COLO829 (cell line): ENCODE measurements around the gene KCNIP3.
"Not testable (repeated sequence)": the region's sequence is repeated elsewhere in the genome, so short reads cannot be mapped to it uniquely, and the experiment has no call there.

Source experiments
- DNase-seq: peaks from one replicate; pipeline ENCODE4 v3.0.0; 2012; ENCODE audit warnings: low spot score

The KCNIP3 gene

DNA sequence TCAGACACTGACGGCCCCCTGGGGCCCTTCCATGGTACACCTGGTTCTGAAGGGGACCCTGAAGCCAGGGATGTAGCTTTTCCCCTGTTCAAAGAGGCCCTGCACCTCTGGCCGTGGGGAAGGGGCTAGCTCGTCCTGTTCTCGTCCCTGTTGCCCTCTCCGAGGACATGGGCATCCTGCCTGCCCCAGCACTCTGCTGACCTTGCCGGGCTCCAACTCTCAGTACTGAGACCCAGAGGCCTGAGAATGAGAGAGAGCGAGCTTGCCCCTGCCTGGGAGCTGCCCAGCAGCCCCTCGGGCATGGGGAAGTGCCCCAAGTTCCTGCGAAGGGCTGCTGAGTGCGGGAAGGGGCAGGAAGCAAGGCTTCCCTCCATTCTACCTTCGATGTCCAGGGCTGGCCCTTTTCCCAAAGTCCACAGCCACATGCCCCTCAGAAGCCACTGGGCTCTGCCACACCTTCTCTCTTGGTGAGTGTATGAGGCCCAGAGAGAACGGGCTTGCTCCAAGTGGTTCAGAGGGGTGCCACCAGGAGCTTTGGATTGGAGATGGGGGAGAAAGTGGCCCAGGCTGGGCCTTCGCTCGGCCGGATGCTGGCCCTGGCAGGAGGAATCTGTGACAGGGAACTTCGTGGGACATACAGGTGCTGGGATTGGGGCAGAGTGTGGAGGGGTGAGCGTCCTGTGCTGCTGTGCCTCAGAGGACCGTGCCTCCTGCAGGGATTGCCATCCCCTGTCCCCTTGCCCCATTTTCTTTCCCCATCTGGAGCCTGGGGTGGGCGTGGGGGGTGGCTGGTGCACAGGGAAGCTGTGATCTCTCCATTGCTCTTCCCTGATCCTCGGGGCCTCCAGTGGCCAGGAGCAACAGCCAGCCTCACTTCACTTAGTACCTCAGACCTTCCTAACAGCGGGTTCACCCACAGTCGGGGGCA, 50.8 kb downstream of the KCNIP3 start:
- DNase-seq = no peak

DNA sequence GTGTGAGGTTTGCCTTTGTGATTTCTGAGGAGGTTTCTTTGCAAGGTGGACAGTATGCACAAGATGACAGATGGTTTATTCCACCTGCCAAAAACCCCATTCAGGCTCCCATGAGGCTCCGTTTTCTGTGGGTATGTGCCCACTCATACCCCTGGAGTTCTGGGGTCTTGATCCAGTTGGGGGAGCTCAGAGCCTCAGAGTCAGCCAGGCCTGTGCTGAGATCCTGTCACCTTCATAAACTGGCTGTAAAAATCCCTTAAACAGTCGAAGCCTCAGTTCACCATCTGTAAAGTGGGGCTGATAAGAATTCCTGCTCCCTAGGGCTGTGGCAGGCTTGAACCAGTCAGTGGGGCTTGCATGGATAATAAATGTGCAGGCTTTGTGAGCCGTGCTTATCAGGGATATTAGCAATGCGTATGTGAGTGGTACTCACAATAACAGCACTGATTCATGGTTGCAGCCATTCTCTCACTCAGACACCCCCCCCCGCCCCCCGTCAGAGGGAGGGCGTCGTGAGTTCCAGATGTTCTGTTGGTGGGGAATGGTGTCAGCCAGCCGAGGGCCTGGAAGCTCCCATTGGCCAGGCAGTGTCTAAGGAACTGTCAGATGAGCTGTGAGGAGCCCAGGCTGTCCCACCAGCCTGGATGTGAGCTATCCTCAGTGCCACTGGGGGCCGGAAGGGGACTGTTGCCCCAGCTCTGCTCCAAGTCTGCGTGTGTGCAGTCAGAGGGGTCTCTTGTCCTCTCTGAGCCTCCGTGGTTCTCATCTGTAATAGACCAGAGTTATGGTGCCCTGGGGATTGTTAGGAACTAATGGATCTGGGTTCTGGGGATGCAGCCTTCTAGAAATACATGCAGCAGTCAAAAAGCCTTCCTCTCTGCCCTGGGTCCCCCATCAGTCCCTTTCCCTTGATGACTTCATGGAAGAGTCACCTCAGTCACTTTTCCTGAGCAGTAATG, 51.7 kb downstream of the KCNIP3 start:
- DNase-seq = no peak

DNA sequence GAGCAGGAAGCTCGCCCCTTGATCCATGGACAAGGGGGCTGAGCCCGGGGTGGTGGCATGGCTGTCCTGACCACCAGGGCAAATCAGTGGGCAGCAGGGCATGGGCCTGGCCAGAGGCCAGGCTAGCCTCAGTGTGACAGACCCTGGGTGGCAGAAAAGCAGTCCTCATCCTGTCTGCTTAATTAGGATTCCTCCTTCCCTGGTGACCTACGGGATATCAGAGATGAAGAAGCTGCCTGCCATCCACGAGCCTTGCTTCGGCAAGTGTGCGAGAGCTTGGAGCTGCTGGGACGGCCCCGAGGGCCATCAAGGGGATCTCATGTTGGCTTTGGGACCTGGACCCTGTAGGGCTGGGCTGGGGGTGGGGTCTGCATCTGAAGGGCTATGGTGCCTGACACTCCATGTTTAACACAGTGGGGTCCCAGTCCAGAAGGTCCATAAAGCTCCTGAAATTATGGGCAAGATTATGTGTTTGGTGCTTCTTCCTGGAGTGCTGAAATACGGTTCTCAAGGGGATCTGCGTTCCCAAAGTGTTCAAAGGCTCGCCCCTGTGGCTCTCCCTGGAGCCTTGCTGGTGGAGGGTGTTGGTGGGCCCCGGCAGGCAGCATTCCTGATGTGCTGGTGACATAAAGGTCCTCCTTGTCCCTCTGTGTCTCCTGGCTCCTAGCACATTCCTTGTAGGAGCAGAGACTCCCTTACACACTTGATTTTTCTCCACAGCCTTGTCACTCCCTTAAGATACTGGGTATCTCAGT, 52.6 kb downstream of the KCNIP3 start:
- DNase-seq = no peak

DNA sequence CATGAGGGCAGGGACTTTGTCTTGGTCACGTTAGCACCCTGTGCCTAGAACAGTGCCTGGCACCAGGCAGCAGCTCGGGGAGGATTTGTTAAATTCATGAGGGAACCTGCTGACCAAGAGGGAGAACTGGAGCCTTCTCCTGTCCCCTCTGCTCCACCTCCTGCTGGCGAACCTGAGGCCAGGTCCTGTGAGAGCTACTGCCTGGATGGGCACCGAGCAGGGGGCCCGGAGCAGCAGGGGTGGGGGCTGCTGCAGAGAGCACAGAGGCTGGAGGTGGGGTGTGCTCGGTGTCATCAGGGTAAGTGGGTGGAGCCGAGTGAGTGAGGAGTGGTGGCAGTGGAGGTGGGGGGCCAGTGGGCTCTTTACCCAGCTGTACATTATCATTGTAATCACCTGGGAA, 53.2 kb downstream of the KCNIP3 start:
- no peak for DNase-seq

DNA sequence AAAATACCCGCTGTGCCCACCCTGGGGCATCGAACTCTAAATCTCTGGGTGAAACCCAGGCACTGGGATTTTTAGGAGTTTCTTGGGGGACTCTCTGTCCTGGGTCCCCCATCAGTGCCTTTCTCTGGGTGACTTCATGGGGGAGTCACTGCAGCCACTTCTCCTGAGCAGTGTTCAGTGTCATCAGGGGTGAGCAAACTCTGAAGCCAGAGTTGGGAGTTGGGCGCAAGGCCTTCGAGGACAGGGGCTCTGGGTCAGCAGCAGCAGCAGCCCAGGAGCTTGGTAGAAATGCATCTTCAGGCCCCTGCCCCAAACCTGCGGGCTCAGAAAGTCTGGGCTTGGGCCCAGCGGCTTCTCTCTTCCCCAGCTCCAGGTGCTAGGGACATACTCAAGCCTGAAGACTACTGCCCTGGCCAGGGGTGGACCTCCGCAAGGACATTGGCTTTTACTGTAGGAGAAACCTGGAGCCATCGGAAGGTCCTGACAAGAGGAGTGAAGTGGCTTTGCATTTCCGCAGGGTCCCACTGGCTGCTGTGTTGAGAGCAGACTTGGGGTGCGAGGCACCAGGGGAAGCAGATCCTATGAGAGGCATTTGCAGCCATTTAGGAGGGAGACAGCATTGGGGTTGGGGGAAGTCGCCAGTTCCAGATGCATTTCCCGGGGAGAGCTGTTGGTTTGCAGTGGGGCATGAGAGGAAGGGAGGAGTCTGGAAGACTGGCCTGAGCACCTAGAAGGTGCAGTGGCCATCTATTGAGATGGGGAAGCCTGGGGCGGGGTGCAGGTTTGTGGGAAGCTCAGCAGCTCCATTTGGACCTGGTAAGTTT, 53.8 kb downstream of the KCNIP3 start:
- DNase-seq = no peak

DNA sequence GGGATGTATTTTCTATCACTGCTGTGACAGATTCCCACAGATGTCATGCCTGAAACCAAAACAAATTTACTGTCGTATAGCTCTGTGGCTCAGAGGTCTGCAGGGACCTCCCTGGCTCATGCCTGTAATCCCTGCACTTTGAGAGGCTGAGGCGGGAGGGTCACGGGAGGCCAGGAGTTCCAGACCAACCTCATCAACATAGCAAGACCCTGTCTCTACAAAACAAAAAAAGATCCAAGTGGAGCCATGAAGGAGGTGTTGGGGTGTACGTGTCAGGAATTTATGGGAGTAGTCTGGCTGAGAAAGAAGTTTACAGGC, 54.4 kb downstream of the KCNIP3 start:
- DNase-seq = no peak

DNA sequence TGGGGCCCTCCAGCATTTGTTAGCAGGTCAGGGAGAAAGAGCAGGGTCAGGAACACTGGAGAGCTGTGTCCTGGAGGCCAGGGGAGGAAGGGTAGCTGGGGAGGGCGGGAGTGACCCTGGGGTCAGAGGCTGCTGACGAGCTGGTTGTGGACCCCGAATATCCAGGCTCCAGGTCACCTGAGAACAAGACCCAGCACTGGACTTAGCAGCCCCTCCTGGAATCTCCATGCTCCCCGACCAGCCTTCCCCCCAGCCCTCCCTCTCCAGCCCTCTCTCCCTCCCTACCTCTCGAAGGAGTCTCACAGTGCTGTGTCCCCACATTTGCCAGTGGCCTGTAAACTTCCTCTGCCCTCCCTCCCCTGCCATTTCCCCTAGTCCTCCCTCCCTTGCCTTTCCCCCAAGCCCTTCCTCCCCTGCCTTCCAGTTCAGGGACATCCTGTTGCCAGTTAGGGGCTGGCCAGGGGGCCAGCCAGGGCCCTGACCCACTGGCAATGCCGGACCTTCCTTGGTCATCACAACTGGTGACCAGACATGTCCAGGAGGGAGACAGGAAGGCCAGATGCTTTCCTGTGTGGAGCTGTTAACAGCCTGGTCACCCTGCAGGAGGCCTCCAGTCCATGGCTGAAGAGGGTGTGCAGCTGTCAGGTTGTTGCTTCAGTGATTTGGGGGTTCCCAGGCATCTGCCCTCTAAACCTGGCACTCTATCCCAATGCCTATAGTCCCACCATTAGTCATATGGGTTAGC, 55.3 kb downstream of the KCNIP3 start:
- no peak for DNase-seq

DNA sequence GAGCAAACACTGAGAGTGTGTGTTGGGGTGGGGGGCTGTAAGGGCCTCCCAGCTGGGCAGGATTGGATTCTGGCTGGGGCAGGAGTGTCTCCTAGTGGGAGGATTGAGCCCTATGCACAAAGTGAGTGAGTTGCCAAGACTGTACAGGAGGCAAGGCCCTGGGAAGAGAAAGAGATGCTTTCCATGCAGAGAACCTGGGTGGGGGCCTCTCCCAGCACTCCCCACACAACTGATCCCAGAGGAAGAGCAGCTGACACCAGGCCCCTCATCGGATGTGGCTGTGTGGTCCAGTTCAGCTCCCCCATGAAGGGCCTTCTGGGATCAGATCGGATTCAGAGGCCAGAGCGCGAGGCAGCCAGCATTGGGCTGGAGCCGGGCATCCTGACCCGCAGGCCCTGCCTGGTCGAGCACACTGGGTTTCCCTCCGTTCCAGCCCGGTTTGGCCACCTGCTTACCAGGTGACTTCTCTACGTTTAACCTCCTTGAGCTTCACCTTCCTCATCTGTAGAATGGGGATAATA, 56.0 kb downstream of the KCNIP3 start:
- DNase-seq = no peak

DNA sequence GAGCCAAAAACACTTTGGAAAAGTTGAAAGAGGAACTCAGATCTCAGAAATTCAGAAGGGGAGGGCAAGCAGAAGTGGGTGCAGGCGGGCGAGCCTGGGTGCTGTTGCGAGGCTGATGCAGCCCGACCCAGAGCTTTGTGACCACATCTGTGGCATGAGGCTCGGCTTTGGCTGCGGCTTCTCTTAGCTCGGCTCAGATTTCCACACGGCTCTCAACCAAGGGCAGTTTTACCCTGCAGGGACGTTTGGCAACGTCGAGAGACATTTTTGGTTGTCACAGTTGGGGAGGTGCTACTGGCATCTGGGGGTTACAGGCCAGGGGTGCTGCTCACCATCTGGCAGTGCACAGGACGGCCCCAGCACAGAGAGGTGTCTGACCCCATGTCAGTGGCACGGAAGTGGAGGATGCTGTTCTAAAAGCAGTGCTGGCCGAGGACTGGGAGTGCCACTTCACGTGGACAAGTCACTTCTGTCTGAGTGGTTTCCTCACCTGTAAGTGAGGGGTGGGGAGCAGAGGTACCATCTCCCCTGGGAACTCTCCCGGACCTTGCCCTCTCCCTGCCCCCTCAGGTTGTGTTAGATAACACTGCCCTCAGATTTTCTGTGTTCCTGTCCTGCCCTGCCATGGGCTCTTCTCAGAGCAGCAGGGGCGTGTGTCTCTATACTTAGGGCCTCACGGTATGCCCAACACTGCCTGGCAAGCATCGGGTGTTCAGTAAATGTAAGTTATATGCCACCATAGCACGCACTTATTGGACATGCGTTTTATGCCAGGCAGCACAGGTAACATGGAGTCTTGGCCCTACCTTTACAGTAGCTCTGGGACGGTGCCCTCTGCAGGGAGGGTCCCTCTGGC, 56.7 kb downstream of the KCNIP3 start:
- DNase-seq = no peak

DNA sequence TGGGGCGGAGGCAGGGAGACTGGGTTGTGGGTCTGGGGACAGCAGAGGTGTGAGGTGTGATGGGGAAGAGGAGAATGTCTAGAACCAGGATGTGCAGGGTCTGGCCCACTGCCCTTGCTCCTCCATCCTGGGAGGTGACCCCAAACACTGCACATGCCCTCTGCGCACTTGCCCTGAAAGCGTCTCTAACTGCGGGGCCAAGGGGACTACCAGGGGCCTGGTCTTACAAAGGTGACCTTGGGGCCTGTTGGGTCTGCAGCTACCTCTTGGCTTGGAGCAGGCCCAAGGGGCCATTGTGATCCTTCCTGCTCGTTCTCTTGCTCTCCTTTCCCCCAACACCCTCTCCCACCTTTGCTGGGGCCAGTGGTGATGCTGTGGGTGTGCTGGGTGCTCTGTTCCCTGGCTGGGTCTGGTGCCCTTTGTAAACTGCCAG, 57.3 kb downstream of the KCNIP3 start:
- no peak for DNase-seq

DNA sequence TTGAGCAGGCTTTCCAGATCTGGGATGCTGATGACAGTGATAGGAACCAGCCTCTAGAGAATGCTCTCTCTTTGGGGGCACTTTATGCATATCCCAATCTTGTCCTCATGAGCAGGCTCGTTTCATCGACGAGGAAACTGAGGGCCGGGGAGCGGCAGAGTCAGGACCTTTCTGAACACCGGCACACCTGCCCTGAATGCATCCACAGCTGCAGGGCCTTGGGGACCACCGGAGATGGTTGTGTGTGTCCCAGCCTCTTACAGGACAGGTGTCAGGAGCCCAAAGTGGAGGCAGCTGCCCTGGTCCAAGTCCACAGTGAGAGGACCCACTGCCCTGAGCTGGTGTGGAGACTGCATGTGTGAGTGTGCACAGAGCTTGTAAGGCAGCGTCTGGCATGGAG, 57.8 kb downstream of the KCNIP3 start:
- no peak for DNase-seq

DNA sequence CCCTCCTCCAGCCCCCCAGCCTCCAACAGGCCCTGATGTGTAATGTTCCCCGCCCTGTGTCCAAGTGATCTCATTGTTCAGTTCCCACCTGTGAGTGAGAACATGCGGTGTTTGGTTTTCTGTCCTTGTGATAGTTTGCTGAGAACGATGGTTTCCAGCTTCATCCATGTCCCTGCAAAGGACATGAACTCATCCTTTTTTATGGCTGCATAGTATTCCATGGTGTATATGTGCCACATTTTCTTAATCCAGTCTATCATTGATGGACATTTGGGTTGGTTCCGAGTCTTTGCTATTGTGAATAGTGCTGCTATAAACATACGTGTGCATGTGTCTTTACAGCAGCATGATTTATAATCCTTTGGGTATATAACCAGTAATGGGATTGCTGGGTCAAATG, 58.3 kb downstream of the KCNIP3 start:
- not testable (repeated sequence) for DNase-seq

DNA sequence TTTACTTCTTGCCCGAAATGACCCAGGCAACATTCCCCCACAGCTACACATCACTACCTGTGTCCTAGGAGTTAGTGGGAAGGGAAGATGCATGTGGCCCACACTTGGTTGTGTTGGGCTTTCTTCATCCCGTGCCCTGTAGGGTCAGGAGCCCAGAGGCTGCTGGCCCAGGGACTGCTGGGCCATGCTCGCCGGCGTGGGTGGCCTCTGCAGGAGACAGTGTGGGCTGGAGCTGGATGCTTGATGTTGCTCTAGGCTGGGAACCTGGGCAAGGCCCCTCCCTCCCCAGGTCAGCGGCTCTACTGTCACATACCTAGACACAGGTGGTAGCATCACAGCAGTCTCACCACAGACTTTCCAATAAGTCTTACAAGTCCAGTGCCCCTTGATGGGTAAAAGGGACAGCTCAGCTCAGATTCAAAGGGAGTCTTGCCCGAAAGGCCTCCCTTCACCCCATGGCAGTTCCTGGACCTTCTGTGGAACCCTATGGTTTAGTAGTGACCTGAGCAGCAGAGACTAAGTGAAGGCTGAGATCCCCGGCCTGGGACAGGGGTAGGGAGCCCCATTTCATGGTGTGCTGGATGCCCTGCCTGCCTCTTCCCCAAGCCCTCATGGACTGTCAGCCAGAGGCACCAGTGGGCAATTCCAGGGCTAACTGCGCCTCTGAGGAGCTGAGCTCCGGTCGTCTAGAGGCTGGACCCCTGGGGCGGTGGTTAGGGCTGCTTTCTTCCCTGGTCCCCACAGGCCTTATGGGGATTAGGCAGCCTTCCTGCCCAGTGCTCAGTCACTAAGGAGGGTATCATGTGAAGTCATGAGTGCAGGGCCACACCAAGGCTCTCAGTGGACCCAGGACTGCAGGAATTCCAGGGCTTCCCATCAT, 59.9 kb downstream of the KCNIP3 start:
- no peak for DNase-seq

DNA sequence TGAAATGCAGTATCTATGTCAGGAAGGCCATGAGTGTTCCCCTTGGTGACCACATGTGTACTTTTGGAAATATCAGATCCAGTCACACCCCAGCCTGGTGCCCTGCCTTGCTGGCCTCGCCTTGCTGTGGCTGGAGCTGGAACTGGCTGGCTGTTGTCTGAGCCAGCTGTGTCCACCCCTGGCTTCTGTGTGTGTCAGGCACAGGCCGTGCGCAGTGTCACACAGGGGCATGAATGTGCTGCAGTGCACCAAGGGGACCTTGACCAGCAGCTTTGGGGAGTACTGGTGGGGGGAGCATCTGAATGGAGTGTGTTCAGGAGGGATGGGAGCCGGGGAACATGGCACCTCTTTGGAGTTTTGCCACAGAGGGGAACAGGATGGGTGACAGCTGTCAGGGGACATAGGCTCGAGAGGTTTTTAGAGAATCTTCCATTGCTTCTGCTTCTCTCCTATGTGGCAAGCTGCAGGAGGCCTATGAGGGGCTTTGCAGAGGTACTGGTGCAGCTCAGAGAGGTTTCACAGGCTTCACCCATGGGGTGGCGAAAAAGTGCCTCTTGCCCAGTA, 60.7 kb downstream of the KCNIP3 start:
- no peak for DNase-seq

DNA sequence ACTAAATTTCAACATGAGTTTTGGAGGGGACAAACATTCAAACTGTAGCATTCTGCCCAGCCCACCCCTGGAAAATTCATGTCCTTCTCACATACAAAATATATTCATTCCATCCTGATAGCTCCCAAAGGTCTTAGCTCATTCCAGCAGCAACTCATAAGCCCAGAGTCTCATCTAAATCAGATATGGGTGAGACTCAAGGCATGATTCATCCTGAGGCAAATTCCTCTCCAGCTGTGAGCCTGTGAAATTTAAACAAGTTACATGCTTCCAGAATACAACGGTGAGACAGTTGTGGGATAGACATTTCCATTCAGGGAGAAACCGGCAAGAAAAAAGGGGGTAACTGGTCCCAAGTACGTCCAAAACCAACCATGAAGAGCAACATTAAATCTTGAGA, 61.9 kb downstream of the KCNIP3 start:
- no peak for DNase-seq

DNA sequence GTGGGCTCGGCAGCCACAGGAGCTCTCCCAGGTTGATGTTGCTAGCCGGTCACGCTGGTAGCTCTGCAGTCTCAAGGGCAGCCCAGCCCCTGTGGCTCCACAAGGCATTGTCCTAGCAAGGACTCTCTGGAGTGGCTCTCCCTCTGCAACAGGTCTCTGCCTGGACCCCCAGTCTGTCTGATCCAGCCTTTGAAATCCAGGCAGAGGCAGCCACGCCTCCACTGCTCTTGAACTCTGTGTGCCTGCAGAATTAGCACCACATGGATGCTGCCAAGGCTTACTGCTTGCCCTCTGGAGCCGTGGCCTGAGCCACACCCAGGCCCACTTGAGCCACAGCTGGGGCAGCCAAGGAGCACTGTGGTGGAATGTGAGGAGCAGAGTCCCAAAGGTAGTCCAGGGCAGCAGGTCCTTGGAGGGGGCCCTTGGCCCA, 62.4 kb downstream of the KCNIP3 start:
- no peak for DNase-seq

DNA sequence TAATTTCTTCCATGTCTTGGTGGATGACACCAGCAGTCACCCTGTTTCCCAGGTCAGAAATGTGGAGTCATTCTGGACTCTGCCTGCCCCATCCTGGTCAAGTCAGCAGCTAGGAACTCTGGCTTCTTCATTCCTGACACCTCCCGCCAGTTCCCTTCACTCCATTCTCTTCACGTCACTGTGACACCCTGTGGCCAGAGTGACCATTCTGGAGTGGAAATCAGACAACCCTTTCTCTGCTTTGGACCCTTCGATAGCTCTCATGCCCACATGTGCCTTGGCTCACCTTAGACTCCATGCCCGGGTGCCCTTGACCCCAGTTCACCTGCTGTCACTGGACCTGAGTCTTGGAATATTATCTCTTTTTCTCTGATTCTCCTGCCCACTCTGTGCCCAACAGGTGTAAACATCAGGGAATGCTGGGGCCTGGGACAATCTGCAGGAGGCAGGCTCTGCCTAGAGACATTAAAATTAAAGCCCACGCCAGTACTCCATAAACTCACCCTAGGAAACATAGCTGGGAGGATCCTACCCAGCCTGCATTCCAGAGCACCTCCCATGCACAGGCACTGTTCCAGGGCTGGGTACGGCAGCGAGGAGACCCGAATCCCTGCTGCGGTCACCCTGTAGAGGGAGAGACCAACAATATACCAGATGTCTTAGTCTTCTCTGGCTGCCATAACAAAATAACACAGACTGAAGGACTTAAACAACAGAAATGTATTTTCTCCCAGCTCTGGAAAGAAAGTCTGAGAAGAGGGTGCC, 64.3 kb downstream of the KCNIP3 start:
- no peak for DNase-seq
